CD14-positive monocyte (primary cell): ENCODE data around the gene MED20. TPM values are rescaled to one million over a fixed set of nuclear protein-coding genes. Genes with fewer than 3 reads are reported as not detected.

ENCODE experiments used
- DNase-seq, 3 donors: peaks; one replicate each; pipeline ENCODE4 v3.0.0-alpha.2; 2011 to 2022
- H2AFZ ChIP-seq: 2 replicates; pipeline ENCODE4 v1.6.0; 2012; ENCODE audit warnings: mild to moderate bottlenecking, low read depth, low read length, inconsistent platforms; ENCODE audit not compliant: insufficient read depth, poor library complexity, severe bottlenecking
- H3K27ac ChIP-seq, 2 donors: 1 replicate in 1 of 2; 2 replicates in 1 of 2; pipeline ENCODE4 v1.5.1; 2012 to 2013; ENCODE audit warnings: low read length in 2 of 2, control low read depth in 1 of 2, inconsistent platforms in 1 of 2, low read depth in 1 of 2, mild to moderate bottlenecking in 1 of 2
- H3K27me3 ChIP-seq, 2 donors: one replicate each; pipeline versions ENCODE4 v1.6.0 to v1.6.1; 2011 to 2013; ENCODE audit warnings: low read length in 2 of 2; ENCODE audit not compliant: control insufficient read depth in 2 of 2, insufficient read depth in 2 of 2
- H3K36me3 ChIP-seq, 2 donors: replicated peaks in 1 of 2; 1 replicate in 1 of 2; 2 replicates in 1 of 2; pipeline versions ENCODE4 v1.5.1 to v1.6.1; 2012 to 2013; ENCODE audit warnings: low read length in 2 of 2, control low read depth in 1 of 2, inconsistent platforms in 1 of 2, mild to moderate bottlenecking in 1 of 2; ENCODE audit not compliant: insufficient read depth in 2 of 2, control insufficient read depth in 1 of 2
- H3K4me1 ChIP-seq, 2 donors: 1 replicate in 1 of 2; 2 replicates in 1 of 2; pipeline versions ENCODE4 v1.5.1 to v1.6.1; 2012 to 2013; ENCODE audit warnings: low read length in 2 of 2, control low read depth in 1 of 2, inconsistent platforms in 1 of 2, mild to moderate bottlenecking in 1 of 2, moderate library complexity in 1 of 2; ENCODE audit not compliant: insufficient read depth in 2 of 2, control insufficient read depth in 1 of 2
- H3K4me2 ChIP-seq: replicated peaks from 2 replicates; pipeline ENCODE3; 2012; ENCODE audit warnings: low read length, moderate library complexity, mild to moderate bottlenecking; ENCODE audit not compliant: poor library complexity, severe bottlenecking; ENCODE audit errors: extremely low read depth
- H3K4me3 ChIP-seq, 3 experiments: fragments of 200-600 bp in 1 of 3; sonication (generic) in 1 of 3; replicated peaks in 1 of 3; 1 replicate in 2 of 3; 2 replicates in 1 of 3; pipeline ENCODE4 v1.5.1; 2011 to 2013; ENCODE audit warnings: low read length in 3 of 3, mild to moderate bottlenecking in 3 of 3, control low read depth in 2 of 3, low read depth in 2 of 3, inconsistent platforms in 1 of 3, moderate library complexity in 1 of 3
- H3K79me2 ChIP-seq: 2 replicates; pipeline ENCODE4 v1.6.0; 2012; ENCODE audit warnings: mild to moderate bottlenecking, control low read depth, inconsistent platforms, low read length, moderate library complexity; ENCODE audit not compliant: insufficient read depth
- H3K9ac ChIP-seq: 2 replicates; pipeline ENCODE4 v1.6.0; 2017; ENCODE audit warnings: low read length, mild to moderate bottlenecking; ENCODE audit not compliant: insufficient read depth, poor library complexity, severe bottlenecking
- H3K9me3 ChIP-seq, 2 donors: replicated peaks in 1 of 2; 1 replicate in 1 of 2; 2 replicates in 1 of 2; pipeline versions ENCODE4 v1.5.1 to v1.6.1; 2012 to 2013; ENCODE audit warnings: low read length in 2 of 2, control low read depth in 1 of 2; ENCODE audit not compliant: control insufficient read depth in 1 of 2, insufficient read depth in 1 of 2
- H4K20me1 ChIP-seq: 2 replicates; pipeline ENCODE4 v1.6.0; 2012; ENCODE audit warnings: mild to moderate bottlenecking, low read length, control low read depth, moderate library complexity; ENCODE audit not compliant: insufficient read depth
- H3K27ac Mint-ChIP-seq, 7 donors: one replicate each; pipeline ENCODE4 v1.8.0; 2020; ENCODE audit warnings: mild to moderate bottlenecking in 7 of 7, mixed read lengths in 7 of 7, moderate library complexity in 6 of 7, inconsistent platforms in 2 of 7
- H3K27me3 Mint-ChIP-seq, 3 donors: one replicate each; pipeline ENCODE4 v1.8.0; 2021 to 2022; ENCODE audit warnings: low read depth in 3 of 3, mild to moderate bottlenecking in 3 of 3, mixed read lengths in 3 of 3, moderate library complexity in 3 of 3, inconsistent platforms in 1 of 3
- H3K36me3 Mint-ChIP-seq, 2 donors: one replicate each; pipeline ENCODE4 v1.8.0; 2020; ENCODE audit warnings: mixed read lengths in 2 of 2, inconsistent platforms in 1 of 2, mild to moderate bottlenecking in 1 of 2
- H3K4me1 Mint-ChIP-seq: one replicate; pipeline ENCODE4 v1.8.0; 2020; ENCODE audit warnings: mild to moderate bottlenecking, mixed read lengths
- H3K4me3 Mint-ChIP-seq, 2 donors: one replicate each; pipeline ENCODE4 v1.8.0; 2020; ENCODE audit warnings: mild to moderate bottlenecking in 2 of 2, mixed read lengths in 2 of 2, moderate library complexity in 1 of 2
- H3K9me3 Mint-ChIP-seq, 7 donors: one replicate each; pipeline ENCODE4 v1.8.0; 2020 to 2022; ENCODE audit warnings: mixed read lengths in 7 of 7, mild to moderate bottlenecking in 6 of 7, moderate library complexity in 6 of 7, inconsistent platforms in 2 of 7
- CTCF ChIP-seq: fragments of 200-600 bp; IDR thresholded peaks from one replicate; pipeline ENCODE4 v1.8.0; 2022; ENCODE audit warnings: antibody characterized with exemption, mild to moderate bottlenecking
- WGBS: methylation state at CpG from one replicate; pipeline ENCODE4 v1.1.5; 2013; ENCODE audit warnings: missing lambda C conversion rate; ENCODE audit not compliant: insufficient coverage; 5-methylcytosine and 5-hydroxymethylcytosine counted together
- intact Hi-C, 2 donors: fragments of 100-400 bp; cut with micrococcal nuclease; formaldehyde crosslinking; loops; one replicate each; pipeline versions ENCODE4 v1.15.0 to v1.15.1; 2023
- polyA plus RNA-seq, 3 donors: library from polyadenylated mRNA; depleted of rRNA in 1 of 3; unstranded in 2 of 3; stranded (reverse) in 1 of 3; fragments of 300-500 nt in 2 of 3; fragments of >200 nt in 1 of 3; fragmentation: Illumina TruSeq in 2 of 3; gene quantifications; 1 replicate in 2 of 3; 2 replicates in 1 of 3; pipeline ENCODE4 v1.2.3, GENCODE V29; 2012 to 2021
- small RNA-seq: library from RNA; depleted of rRNA; stranded (forward); fragments of <200 nt; gene quantifications from one replicate; pipeline ENCODE3, GENCODE V24; 2012; ENCODE audit warnings: low read depth; ENCODE audit not compliant: insufficient read length

MED20 gene
- polyA plus RNA-seq, 3 donors, result 6.3 to 16.2 (median 13.6) TPM

DNA sequence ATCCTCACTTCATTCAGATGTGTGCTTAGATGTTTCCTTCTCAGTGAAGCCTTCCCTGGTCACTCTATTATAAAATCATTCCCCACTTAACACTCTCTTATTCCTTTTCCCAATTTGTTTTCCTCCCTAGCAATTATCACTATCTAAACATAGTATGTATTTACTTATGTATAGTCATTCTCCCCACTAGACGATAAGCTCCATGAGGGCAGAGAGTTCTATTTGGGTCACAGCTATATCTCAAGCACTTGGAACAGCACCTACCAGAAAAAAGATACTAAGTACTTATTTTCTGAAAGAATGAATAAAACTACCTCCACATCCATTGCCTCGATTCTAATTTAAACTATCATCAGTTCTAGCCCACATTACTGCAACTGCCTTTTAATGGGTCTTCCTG is 62.2 kb downstream of the MED20 start:
- H3K9me3 Mint-ChIP-seq, result no peaks in the 10 kb centered on the region
- Histone ChIP-seq H3K9ac (no peak overlapping the region), H3K36me3 (no peaks in the 10 kb centered on the region), H3K4me3 (no peak overlapping the region), H3K4me1 (no peaks in the 10 kb centered on the region), H4K20me1 (no peaks in the 10 kb centered on the region), H3K4me2 (no peak overlapping the region), H3K79me2 (no peaks in the 10 kb centered on the region), H3K9me3 (no peaks in the 10 kb centered on the region), H3K27ac (no peak overlapping the region), H3K27me3 (no peaks in the 10 kb centered on the region), H2AFZ (no peak overlapping the region)
- H3K27me3 Mint-ChIP-seq, result no peaks in the 10 kb centered on the region
- TF ChIP-seq CTCF, result no peak
- 100% methylated on average over 1 of the region's 2 CpGs for WGBS
- no peaks in the 10 kb centered on the region for H3K4me1 Mint-ChIP-seq
- peaks cover 0 to 2% of the 10 kb centered on the region in 2 donors for H3K36me3 Mint-ChIP-seq
- H3K27ac Mint-ChIP-seq, result no peak overlapping the region
- no peak for DNase-seq
- H3K4me3 Mint-ChIP-seq, result no peak overlapping the region
- intact Hi-C loops, result no loop called here

Small RNA genes within 50 kb of the gene (small RNA-seq; reads per million reads assigned to genes)
- gene RF00019, result not detected

Other genes with a start within 250 kb of the MED20 start
- gene TFEB, start 185.5 kb downstream of the MED20 start, polyA plus RNA-seq, result 10 to 100 TPM; 42.6 to 60.0 (median 55.0) TPM
- gene PGC, start 173.7 kb downstream of the MED20 start, polyA plus RNA-seq, result not detected
- 1 to 10 TPM; 1.3 to 7.0 (median 2.6) TPM for gene FRS3, start 141.2 kb downstream of the MED20 start, polyA plus RNA-seq
- under 1 TPM in 1 of 3 donors, not detected in 2; 0.88 TPM for gene PRICKLE4, start 140.4 kb downstream of the MED20 start, polyA plus RNA-seq
- 100 to 1,000 TPM; 271 to 382 (median 343) TPM for gene TOMM6, start 133.4 kb downstream of the MED20 start, polyA plus RNA-seq
- gene USP49, start 25.8 kb downstream of the MED20 start, polyA plus RNA-seq, result 1 to 10 TPM in 1 of 3 donors, under 1 TPM in 2; 0.08 to 4.8 (median 0.37) TPM
- 1 to 10 TPM; 2.7 to 4.2 (median 3.9) TPM for gene BYSL, start 360 bp upstream of the MED20 start, polyA plus RNA-seq
- gene CCND3, start 20.7 kb upstream of the MED20 start, polyA plus RNA-seq, result 100 to 1,000 TPM; 166 to 273 (median 259) TPM
- 10 to 100 TPM; 13.1 to 24.7 (median 16.6) TPM for gene TAF8, start 129.4 kb upstream of the MED20 start, polyA plus RNA-seq
- not detected for gene C6orf132, start 221.5 kb upstream of the MED20 start, polyA plus RNA-seq